ENCODE data around the gene SH3RF3.

Gene SH3RF3

GRCh38 chr2:109507828-109508227 lies 378.8 kb downstream of the SH3RF3 start:
- Histone ChIP-seq H3K56ac (ENCODE audit: low read length) (no peak overlapping the region), H3K36me3 (ENCODE audit: control insufficient read depth, insufficient read depth, low read length) (no peaks in the 10 kb centered on the region), H2BK15ac (replicated peaks; ENCODE audit: low read depth) (no peak overlapping the region), H3K18ac (ENCODE audit: low read length) (no peak overlapping the region), H2BK120ac (ENCODE audit: low read depth, low read length) (no peak overlapping the region), H3K4ac (ENCODE audit: low read depth, low read length) (no peak overlapping the region), H3K4me2 (ENCODE audit: low read length) (no peak overlapping the region), H4K5ac (ENCODE audit: low read length) (no peak overlapping the region), H3K23ac (ENCODE audit: low read length) (no peak overlapping the region), H4K8ac (ENCODE audit: low read depth, low read length) (no peak overlapping the region), H2AK5ac (ENCODE audit: low read length) (no peak overlapping the region), H3K79me2 (ENCODE audit: control insufficient read depth, insufficient read depth, low read length) (no peaks in the 10 kb centered on the region), H3K4me1 (ENCODE audit: control insufficient read depth, low read depth, low read length) (no peaks in the 10 kb centered on the region), H3K27ac (ENCODE audit: low read depth, low read length) (no peak overlapping the region), H2BK5ac (ENCODE audit: low read length) (no peak overlapping the region), H3K27me3 (ENCODE audit: insufficient read depth, low read length, poor library complexity) (no peaks in the 10 kb centered on the region), H3K9ac (ENCODE audit: low read length) (no peak overlapping the region), H3K79me1 (ENCODE audit: low read length) (no peaks in the 10 kb centered on the region), H3K4me3 (ENCODE audit: low read length) (no peak overlapping the region)
- no CpG with 5 or more reads among the region's 6 CpGs for WGBS (ENCODE audit: extremely low coverage, insufficient coverage, low lambda C conversion rate)
- DNase-seq = no peak

DNA sequence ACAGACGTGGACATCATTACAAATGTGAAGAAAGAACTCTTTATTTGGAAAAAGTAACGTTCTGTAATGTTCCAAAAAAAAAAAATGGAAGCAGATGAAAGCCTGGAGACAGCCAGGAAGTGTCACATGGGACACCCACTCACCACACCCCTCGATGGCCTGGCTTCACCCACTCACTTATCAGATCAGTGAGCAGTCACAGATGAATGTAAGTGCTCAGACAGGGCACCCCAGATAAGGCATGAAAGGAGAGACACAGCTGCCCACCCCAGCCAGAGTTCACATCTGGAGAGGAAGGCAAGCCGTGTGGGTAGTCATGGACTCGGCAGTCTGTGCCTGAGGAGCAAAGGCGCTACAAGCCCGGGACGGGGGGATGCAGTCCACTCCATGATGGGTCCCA lies 379.6 kb downstream of the SH3RF3 start:
- no peak overlapping the region for H3K27ac ChIP-seq (ENCODE audit: low read depth, low read length)
- no peak overlapping the region for H3K56ac ChIP-seq (ENCODE audit: low read length)
- no peaks in the 10 kb centered on the region for H3K4me1 ChIP-seq (ENCODE audit: control insufficient read depth, low read depth, low read length)
- no peak overlapping the region for H3K4me2 ChIP-seq (ENCODE audit: low read length)
- H3K27me3 ChIP-seq (ENCODE audit: insufficient read depth, low read length, poor library complexity) = no peaks in the 10 kb centered on the region
- H3K9ac ChIP-seq (ENCODE audit: low read length) = no peak overlapping the region
- H3K4ac ChIP-seq (ENCODE audit: low read depth, low read length) = no peak overlapping the region
- no peak overlapping the region for H2AK5ac ChIP-seq (ENCODE audit: low read length)
- H2BK15ac ChIP-seq (replicated peaks; ENCODE audit: low read depth) = no peak overlapping the region
- H3K18ac ChIP-seq (ENCODE audit: low read length) = no peak overlapping the region
- no peak overlapping the region for H3K23ac ChIP-seq (ENCODE audit: low read length)
- no peak for DNase-seq
- no peaks in the 10 kb centered on the region for H3K36me3 ChIP-seq (ENCODE audit: control insufficient read depth, insufficient read depth, low read length)
- no peaks in the 10 kb centered on the region for H3K79me2 ChIP-seq (ENCODE audit: control insufficient read depth, insufficient read depth, low read length)
- H2BK5ac ChIP-seq (ENCODE audit: low read length) = no peak overlapping the region
- H2BK120ac ChIP-seq (ENCODE audit: low read depth, low read length) = no peak overlapping the region
- no CpG with 5 or more reads among the region's 8 CpGs for WGBS (ENCODE audit: extremely low coverage, insufficient coverage, low lambda C conversion rate)
- no peak overlapping the region for H3K4me3 ChIP-seq (ENCODE audit: low read length)
- no peaks in the 10 kb centered on the region for H3K79me1 ChIP-seq (ENCODE audit: low read length)
- H4K8ac ChIP-seq (ENCODE audit: low read depth, low read length) = no peak overlapping the region
- H4K5ac ChIP-seq (ENCODE audit: low read length) = no peak overlapping the region

DNA sequence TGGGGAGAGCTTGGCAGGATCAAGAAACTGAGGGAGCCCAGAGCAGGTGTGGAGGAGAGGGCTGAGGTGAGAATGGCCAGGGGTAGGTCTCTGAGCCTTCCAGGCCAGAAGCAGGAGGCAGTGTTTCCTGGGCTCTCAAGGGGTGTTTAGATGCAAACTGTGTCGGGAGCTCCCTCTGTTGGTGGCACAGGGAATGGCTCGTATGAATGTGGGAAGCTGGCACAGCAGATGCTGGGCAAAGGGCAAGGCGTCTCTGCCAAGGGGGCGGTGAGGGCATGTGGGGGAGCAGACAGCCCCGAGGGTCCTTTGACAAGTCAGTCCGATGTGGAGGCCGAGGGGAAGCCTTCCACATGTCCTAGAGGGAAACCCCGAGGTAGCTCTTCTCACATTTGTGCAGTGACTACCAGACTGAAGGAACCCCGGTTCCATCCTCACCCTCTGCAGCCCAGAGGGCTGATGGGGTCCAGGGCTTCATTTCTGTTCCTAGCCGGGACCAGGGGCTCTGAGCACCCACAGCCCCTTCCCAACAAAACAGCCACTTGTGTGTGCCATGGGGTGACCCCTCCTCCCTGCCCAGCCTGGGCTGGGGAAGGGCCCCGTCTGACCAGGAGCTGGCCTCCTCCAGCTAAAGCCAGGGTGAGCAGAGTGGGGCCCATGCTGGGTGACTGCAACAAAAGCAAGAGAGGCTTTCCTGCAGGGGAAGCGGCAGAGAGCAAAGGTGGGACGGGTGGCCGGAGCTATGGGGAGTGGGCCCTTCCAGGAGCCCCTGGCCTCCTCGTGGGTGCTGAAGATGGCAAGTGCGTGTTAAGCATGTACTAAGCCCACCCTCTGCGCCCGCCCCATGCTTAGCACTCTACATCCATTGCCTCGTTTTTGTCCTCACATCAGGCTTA lies 381.4 kb downstream of the SH3RF3 start:
- no peak overlapping the region for H3K27ac ChIP-seq (ENCODE audit: low read depth, low read length)

GRCh38 chr2:109511168-109511567 lies 382.2 kb downstream of the SH3RF3 start:
- Histone ChIP-seq H3K4me3 (ENCODE audit: low read length) (no peak overlapping the region), H2AK5ac (ENCODE audit: low read length) (no peak overlapping the region), H3K27ac (ENCODE audit: low read depth, low read length) (no peak overlapping the region), H2BK120ac (ENCODE audit: low read depth, low read length) (no peak overlapping the region), H3K36me3 (ENCODE audit: control insufficient read depth, insufficient read depth, low read length) (no peaks in the 10 kb centered on the region), H3K56ac (ENCODE audit: low read length) (no peak overlapping the region), H2BK15ac (replicated peaks; ENCODE audit: low read depth) (no peak overlapping the region), H3K27me3 (ENCODE audit: insufficient read depth, low read length, poor library complexity) (no peaks in the 10 kb centered on the region), H3K4me1 (ENCODE audit: control insufficient read depth, low read depth, low read length) (no peaks in the 10 kb centered on the region), H3K18ac (ENCODE audit: low read length) (no peak overlapping the region), H4K5ac (ENCODE audit: low read length) (no peak overlapping the region), H3K79me1 (ENCODE audit: low read length) (no peaks in the 10 kb centered on the region), H3K79me2 (ENCODE audit: control insufficient read depth, insufficient read depth, low read length) (no peaks in the 10 kb centered on the region), H3K4ac (ENCODE audit: low read depth, low read length) (no peak overlapping the region), H3K9ac (ENCODE audit: low read length) (no peak overlapping the region), H2BK5ac (ENCODE audit: low read length) (no peak overlapping the region), H4K8ac (ENCODE audit: low read depth, low read length) (no peak overlapping the region), H3K4me2 (ENCODE audit: low read length) (no peak overlapping the region), H3K23ac (ENCODE audit: low read length) (no peak overlapping the region)
- WGBS (ENCODE audit: extremely low coverage, insufficient coverage, low lambda C conversion rate) = no CpG with 5 or more reads among the region's 3 CpGs
- no peak for DNase-seq

More for the DNA sequence above, 381.4 kb downstream of the SH3RF3 start:
- H3K79me1 ChIP-seq (ENCODE audit: low read length) = no peaks in the 10 kb centered on the region
- H3K36me3 ChIP-seq (ENCODE audit: control insufficient read depth, insufficient read depth, low read length) = no peaks in the 10 kb centered on the region
- H3K56ac ChIP-seq (ENCODE audit: low read length) = no peak overlapping the region
- no peak overlapping the region for H3K18ac ChIP-seq (ENCODE audit: low read length)
- H2BK120ac ChIP-seq (ENCODE audit: low read depth, low read length) = no peak overlapping the region
- DNase-seq = peak; percentile 80
- no peaks in the 10 kb centered on the region for H3K79me2 ChIP-seq (ENCODE audit: control insufficient read depth, insufficient read depth, low read length)
- no peak overlapping the region for H2BK15ac ChIP-seq (replicated peaks; ENCODE audit: low read depth)
- no peak overlapping the region for H2AK5ac ChIP-seq (ENCODE audit: low read length)
- H3K4me1 ChIP-seq (ENCODE audit: control insufficient read depth, low read depth, low read length) = no peaks in the 10 kb centered on the region
- no peak overlapping the region for H4K8ac ChIP-seq (ENCODE audit: low read depth, low read length)
- H2BK5ac ChIP-seq (ENCODE audit: low read length) = no peak overlapping the region
- H4K5ac ChIP-seq (ENCODE audit: low read length) = no peak overlapping the region
- H3K4me3 ChIP-seq (ENCODE audit: low read length) = no peak overlapping the region
- no peaks in the 10 kb centered on the region for H3K27me3 ChIP-seq (ENCODE audit: insufficient read depth, low read length, poor library complexity)
- no peak overlapping the region for H3K9ac ChIP-seq (ENCODE audit: low read length)
- no peak overlapping the region for H3K4ac ChIP-seq (ENCODE audit: low read depth, low read length)
- WGBS (ENCODE audit: extremely low coverage, insufficient coverage, low lambda C conversion rate) = no CpG with 5 or more reads among the region's 19 CpGs
- H3K4me2 ChIP-seq (ENCODE audit: low read length) = no peak overlapping the region
- H3K23ac ChIP-seq (ENCODE audit: low read length) = no peak overlapping the region

GRCh38 chr2:109512076-109512475 lies 383.1 kb downstream of the SH3RF3 start:
- Histone ChIP-seq H3K27ac (ENCODE audit: low read depth, low read length) (no peak overlapping the region), H3K4ac (ENCODE audit: low read depth, low read length) (no peak overlapping the region), H4K8ac (ENCODE audit: low read depth, low read length) (no peak overlapping the region), H3K79me1 (ENCODE audit: low read length) (no peaks in the 10 kb centered on the region), H3K4me3 (ENCODE audit: low read length) (no peak overlapping the region), H3K27me3 (ENCODE audit: insufficient read depth, low read length, poor library complexity) (no peaks in the 10 kb centered on the region), H3K4me2 (ENCODE audit: low read length) (no peak overlapping the region), H2BK5ac (ENCODE audit: low read length) (no peak overlapping the region), H3K9ac (ENCODE audit: low read length) (no peak overlapping the region), H3K18ac (ENCODE audit: low read length) (no peak overlapping the region), H3K56ac (ENCODE audit: low read length) (no peak overlapping the region), H3K79me2 (ENCODE audit: control insufficient read depth, insufficient read depth, low read length) (no peaks in the 10 kb centered on the region), H3K36me3 (ENCODE audit: control insufficient read depth, insufficient read depth, low read length) (no peaks in the 10 kb centered on the region), H3K4me1 (ENCODE audit: control insufficient read depth, low read depth, low read length) (no peaks in the 10 kb centered on the region), H2BK15ac (replicated peaks; ENCODE audit: low read depth) (no peak overlapping the region), H2BK120ac (ENCODE audit: low read depth, low read length) (no peak overlapping the region), H2AK5ac (ENCODE audit: low read length) (no peak overlapping the region), H3K23ac (ENCODE audit: low read length) (no peak overlapping the region), H4K5ac (ENCODE audit: low read length) (no peak overlapping the region)
- DNase-seq = no peak
- no CpG with 5 or more reads among the region's 5 CpGs for whole genome bisulfite sequencing (ENCODE audit: extremely low coverage, insufficient coverage, low lambda C conversion rate)

GRCh38 chr2:109513230-109513629 lies 384.2 kb downstream of the SH3RF3 start:
- Histone ChIP-seq H2BK15ac (replicated peaks; ENCODE audit: low read depth) (no peak overlapping the region), H2BK5ac (ENCODE audit: low read length) (no peak overlapping the region), H3K56ac (ENCODE audit: low read length) (no peak overlapping the region), H3K27me3 (ENCODE audit: insufficient read depth, low read length, poor library complexity) (no peaks in the 10 kb centered on the region), H3K36me3 (ENCODE audit: control insufficient read depth, insufficient read depth, low read length) (no peaks in the 10 kb centered on the region), H3K4ac (ENCODE audit: low read depth, low read length) (no peak overlapping the region), H3K79me1 (ENCODE audit: low read length) (no peaks in the 10 kb centered on the region), H4K5ac (ENCODE audit: low read length) (no peak overlapping the region), H2BK120ac (ENCODE audit: low read depth, low read length) (no peak overlapping the region), H3K4me3 (ENCODE audit: low read length) (no peak overlapping the region), H3K18ac (ENCODE audit: low read length) (no peak overlapping the region), H4K8ac (ENCODE audit: low read depth, low read length) (no peak overlapping the region), H3K27ac (ENCODE audit: low read depth, low read length) (no peak overlapping the region), H3K23ac (ENCODE audit: low read length) (no peak overlapping the region), H3K79me2 (ENCODE audit: control insufficient read depth, insufficient read depth, low read length) (no peaks in the 10 kb centered on the region), H3K4me2 (ENCODE audit: low read length) (no peak overlapping the region), H3K9ac (ENCODE audit: low read length) (no peak overlapping the region), H3K4me1 (ENCODE audit: control insufficient read depth, low read depth, low read length) (peaks cover 2% of the 10 kb centered on the region), H2AK5ac (ENCODE audit: low read length) (no peak overlapping the region)
- DNase-seq = no peak
- no CpG with 5 or more reads among the region's 5 CpGs for WGBS (ENCODE audit: extremely low coverage, insufficient coverage, low lambda C conversion rate)

All from mesendoderm (in vitro differentiated cells).